Cardiac atrium fibroblast (primary cell): ENCODE measurements around the gene SSX7. TPM values are rescaled to one million over a fixed set of nuclear protein-coding genes. Genes with fewer than 3 reads are reported as not detected.

Experiments
- total RNA-seq: library from RNA; depleted of rRNA; stranded (reverse); fragments of >200 nt; gene quantifications from 2 replicates; pipeline ENCODE4 v1.2.3, GENCODE V29; 2015

The SSX7 gene
- not detected in 2 replicates for total RNA-seq

GRCh38 chrX:52654800-52655199 is at the start of gene SSX7:
Gene SSX7, minus strand, starts transcription at chrX:52654900. Its CDS starts 1,428 bp downstream, at chrX:52653472.

Other genes with a start within 250 kb of the SSX7 start
- not detected in 2 replicates for gene XAGE1A, start 159.1 kb downstream of the SSX7 start, total RNA-seq
- gene XAGE1B, start 137.8 kb downstream of the SSX7 start, total RNA-seq = not detected in 2 replicates
- not detected in 2 replicates for gene SSX2, start 52.3 kb upstream of the SSX7 start, total RNA-seq
- not detected in 2 replicates for gene SSX2B, start 96.4 kb upstream of the SSX7 start, total RNA-seq
- not detected in 2 replicates for gene SPANXN5, start 142.5 kb upstream of the SSX7 start, total RNA-seq
- gene XAGE5, start 156.4 kb upstream of the SSX7 start, total RNA-seq = not detected in 2 replicates
- gene XAGE3, start 213.2 kb upstream of the SSX7 start, total RNA-seq = not detected in 2 replicates
- gene FAM156B, start 242.4 kb upstream of the SSX7 start, total RNA-seq = 18.3 and 22.0 TPM in 2 replicates